CD8-positive, alpha-beta memory T cell (primary cell): Measurements from ENCODE around the gene WNK1. TPM values are rescaled to one million over a fixed set of nuclear protein-coding genes. Genes with fewer than 3 reads are reported as not detected.
"Not testable (repeated sequence)": the region's sequence is repeated elsewhere in the genome, so short reads cannot be mapped to it uniquely, and the experiment has no call there.

ENCODE experiments used
- CTCF ChIA-PET: fragments of 350-600 bp; sonication (Branson Sonifier 250); formaldehyde crosslinking; loops from one replicate; lab custom pipeline; 2021; ENCODE audit warnings: antibody characterized with exemption; lab: Charles Lee
- POLR2A ChIA-PET: fragments of 350-600 bp; sonication (Branson Sonifier 250); formaldehyde crosslinking; loops from one replicate; lab custom pipeline; 2021; ENCODE audit warnings: antibody characterized with exemption; lab: Charles Lee
- DNase-seq, 5 donors: peaks; one replicate each; pipeline versions ENCODE4 v3.0.0 to v3.0.0-alpha.2; 2020 to 2022; ENCODE audit warnings: mixed read lengths in 1 of 5
- H3K27ac ChIP-seq: one replicate; pipeline ENCODE4 v1.7.0; 2013; ENCODE audit warnings: low read depth, mild to moderate bottlenecking, low read length, moderate library complexity
- H3K27me3 ChIP-seq: 2 replicates; pipeline ENCODE4 v1.7.0; 2013; ENCODE audit warnings: low read length, mild to moderate bottlenecking; ENCODE audit not compliant: insufficient read depth, poor library complexity, severe bottlenecking
- H3K36me3 ChIP-seq: 2 replicates; pipeline ENCODE4 v1.7.0; 2013; ENCODE audit warnings: mild to moderate bottlenecking, low read length, moderate library complexity; ENCODE audit not compliant: insufficient read depth
- H3K4me1 ChIP-seq: 2 replicates; pipeline ENCODE4 v1.7.0; 2013; ENCODE audit warnings: mild to moderate bottlenecking, low read length, moderate library complexity; ENCODE audit not compliant: insufficient read depth
- H3K4me3 ChIP-seq: 2 replicates; pipeline ENCODE4 v1.7.0; 2013; ENCODE audit warnings: mild to moderate bottlenecking, low read length
- H3K9me3 ChIP-seq: 2 replicates; pipeline ENCODE4 v1.7.0; 2013; ENCODE audit warnings: mild to moderate bottlenecking, low read length
- H3K27ac Mint-ChIP-seq, 8 donors: one replicate each; pipeline ENCODE4 v1.8.0; 2020 to 2021; ENCODE audit warnings: mixed read lengths in 8 of 8, mild to moderate bottlenecking in 6 of 8, inconsistent platforms in 3 of 8, moderate library complexity in 3 of 8
- H3K27me3 Mint-ChIP-seq, 2 donors: one replicate each; pipeline ENCODE4 v1.8.0; 2020 to 2021; ENCODE audit warnings: mixed read lengths in 2 of 2, mild to moderate bottlenecking in 1 of 2, moderate library complexity in 1 of 2
- H3K36me3 Mint-ChIP-seq, 3 donors: one replicate each; pipeline ENCODE4 v1.8.0; 2020 to 2021; ENCODE audit warnings: mixed read lengths in 3 of 3, inconsistent platforms in 1 of 3, mild to moderate bottlenecking in 1 of 3
- H3K4me1 Mint-ChIP-seq, 3 donors: one replicate each; pipeline ENCODE4 v1.8.0; 2020 to 2021; ENCODE audit warnings: mixed read lengths in 3 of 3, inconsistent platforms in 1 of 3, mild to moderate bottlenecking in 1 of 3
- H3K4me3 Mint-ChIP-seq, 7 donors: one replicate each; pipeline ENCODE4 v1.8.0; 2020 to 2021; ENCODE audit warnings: mixed read lengths in 7 of 7, mild to moderate bottlenecking in 6 of 7, moderate library complexity in 4 of 7, inconsistent platforms in 2 of 7
- H3K9me3 Mint-ChIP-seq, 5 donors: one replicate each; pipeline ENCODE4 v1.8.0; 2020 to 2022; ENCODE audit warnings: mixed read lengths in 5 of 5, mild to moderate bottlenecking in 3 of 5, moderate library complexity in 2 of 5, inconsistent platforms in 1 of 5
- polyA plus RNA-seq: library from polyadenylated mRNA; unstranded; fragments of 300-500 nt; fragmentation: Illumina TruSeq; gene quantifications from one replicate; pipeline ENCODE4 v1.2.3, GENCODE V29; 2021
- total RNA-seq, 2 experiments: library from RNA; stranded (reverse); gene quantifications; one replicate each; pipeline ENCODE4 v1.2.3, GENCODE V29; 2021

WNK1 gene
- total and polyA plus RNA-seq, 3 experiments from 2014 or later: 47.4 to 176 (median 174) TPM

GRCh38 chr12:810671-811415 is 58.5 kb downstream of the WNK1 start:
- H3K9me3 Mint-ChIP-seq: no peaks in the 10 kb centered on the region
- H3K27ac ChIP-seq: no peak overlapping the region
- POLR2A ChIA-PET: interaction anchor here (1.2 to 1.9 kb wide), 2 partner anchors 38 to 59 kb away, joined by 3 to 4 read pairs; partner anchors contain the start of gene WNK1
- peak overlapping the region; percentile 45 to 90 (median 74) for H3K27ac Mint-ChIP-seq
- H3K36me3 Mint-ChIP-seq: peaks cover 0 to 18% (median 1%) of the 10 kb centered on the region in 3 donors
- H3K27me3 ChIP-seq: no peaks in the 10 kb centered on the region
- CTCF ChIA-PET: interaction anchor here (0.8 to 2.4 kb wide), 9 partner anchors 30 to 241 kb away, joined by 3 to 11 read pairs (median 4); partner anchors contain the start of gene WNK1
- H3K4me3 ChIP-seq: no peak overlapping the region
- no peaks in the 10 kb centered on the region for H3K27me3 Mint-ChIP-seq
- H3K4me1 Mint-ChIP-seq: peaks cover 66 to 83% (median 82%) of the 10 kb centered on the region in 3 donors
- peaks cover 8% of the 10 kb centered on the region for H3K36me3 ChIP-seq
- H3K9me3 ChIP-seq: no peaks in the 10 kb centered on the region
- DNase-seq: no peak
- H3K4me3 Mint-ChIP-seq: peak overlapping the region in 6 of 7 donors; percentile 25 to 67 (median 46)
- peaks cover 58% of the 10 kb centered on the region for H3K4me1 ChIP-seq

- H3K4me1 ChIP-seq: peaks cover 41% of the 10 kb centered on the region
- POLR2A ChIA-PET: no interaction called here
- H3K9me3 Mint-ChIP-seq: no peaks in the 10 kb centered on the region
- H3K27ac Mint-ChIP-seq: peak overlapping the region in 6 of 8 donors; percentile 14 to 81 (median 72)
- H3K36me3 ChIP-seq: peaks cover 11% of the 10 kb centered on the region
- no peak for DNase-seq
- no peaks in the 10 kb centered on the region for H3K9me3 ChIP-seq
- H3K36me3 Mint-ChIP-seq: peaks cover 0 to 35% (median 1%) of the 10 kb centered on the region in 3 donors
- no peak overlapping the region for H3K4me3 ChIP-seq
- no peaks in the 10 kb centered on the region for H3K27me3 Mint-ChIP-seq
- CTCF ChIA-PET: interaction anchor here (1.2 to 4.5 kb wide), 10 partner anchors 32 to 243 kb away, joined by 5 to 56 read pairs (median 18); no protein-coding TSS in a partner anchor
- H3K4me1 Mint-ChIP-seq: peaks cover 55 to 73% (median 70%) of the 10 kb centered on the region in 3 donors
- no peak overlapping the region for H3K27ac ChIP-seq
- no peak overlapping the region for H3K4me3 Mint-ChIP-seq
- H3K27me3 ChIP-seq: no peaks in the 10 kb centered on the region
Measured at GRCh38 chr12:812950-813349, 60.6 kb downstream of the WNK1 start.

GRCh38 chr12:817456-817855 is 65.1 kb downstream of the WNK1 start:
- Mint-ChIP-seq H3K27ac (peak overlapping the region in 5 of 8 donors; percentile 2 to 84 (median 41)), H3K4me1 (peaks cover 52 to 70% (median 69%) of the 10 kb centered on the region in 3 donors), H3K36me3 (peaks cover 0 to 48% (median 3%) of the 10 kb centered on the region in 3 donors)
- POLR2A ChIA-PET, H3K27ac ChIP-seq, H3K9me3 Mint-ChIP-seq, DNase-seq, H3K4me3 Mint-ChIP-seq, H3K4me3 ChIP-seq, H3K27me3 Mint-ChIP-seq, H3K27me3 ChIP-seq, H3K9me3 ChIP-seq: not testable (repeated sequence)
- CTCF ChIA-PET: interaction anchor here (0.6 to 2.2 kb wide), 6 partner anchors 26 to 245 kb away, joined by 3 to 13 read pairs (median 4); partner anchors contain the start of gene WNK1
- Histone ChIP-seq H3K4me1 (peaks cover 22% of the 10 kb centered on the region), H3K36me3 (peaks cover 11% of the 10 kb centered on the region)

DNA sequence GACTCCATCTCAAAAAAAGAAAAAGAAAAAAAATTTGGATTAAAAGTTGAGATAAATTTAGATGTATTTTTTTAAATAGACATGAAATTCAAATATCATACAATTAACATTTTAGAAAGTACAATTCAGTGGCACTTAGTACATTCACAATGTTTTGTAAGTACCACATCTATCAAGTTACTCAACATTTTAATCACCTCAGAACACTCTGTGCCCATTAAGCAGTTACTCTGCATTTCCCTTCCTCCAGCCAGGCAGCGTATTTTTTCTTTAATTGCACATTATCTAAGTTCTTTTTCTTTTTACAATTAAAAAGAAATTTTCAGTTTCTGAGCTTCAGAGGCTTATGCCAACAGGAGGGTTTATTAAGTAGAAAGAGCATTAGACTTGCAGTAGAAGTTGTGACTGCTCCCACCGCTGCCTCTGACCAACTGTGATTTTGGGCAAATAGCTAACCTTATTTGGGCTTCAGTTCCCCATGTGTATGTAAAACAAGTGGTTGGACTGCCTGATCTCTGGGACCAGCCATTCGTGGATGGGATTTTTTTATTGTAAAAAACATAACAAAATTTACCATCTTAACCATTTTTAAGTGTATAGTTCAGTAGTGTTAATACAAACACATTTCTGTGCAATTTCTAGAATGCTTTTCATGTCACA is 65.7 kb downstream of the WNK1 start:
- Histone ChIP-seq H3K27me3 (no peaks in the 10 kb centered on the region), H3K9me3 (no peaks in the 10 kb centered on the region), H3K4me3 (no peak overlapping the region), H3K36me3 (peaks cover 11% of the 10 kb centered on the region), H3K27ac (no peak overlapping the region), H3K4me1 (peaks cover 17% of the 10 kb centered on the region)
- H3K27ac Mint-ChIP-seq: peak overlapping the region in 6 of 8 donors; percentile 9 to 55 (median 34)
- ChIA-PET CTCF (interaction anchor here (0.6 to 1.8 kb wide), 4 partner anchors 67 to 242 kb away, joined by 3 to 13 read pairs (median 3); partner anchors contain the start of gene RAD52), POLR2A (interaction anchor here (1.0 kb wide), 1 partner anchor 18 kb away, joined by 3 read pairs; no protein-coding TSS in a partner anchor)
- H3K9me3 Mint-ChIP-seq: peaks cover under 1 to 6% (median under 1%) of the 10 kb centered on the region in 5 donors
- H3K4me3 Mint-ChIP-seq: no peak overlapping the region
- peaks cover 56 to 72% (median 69%) of the 10 kb centered on the region in 3 donors for H3K4me1 Mint-ChIP-seq
- no peak for DNase-seq
- H3K27me3 Mint-ChIP-seq: no peaks in the 10 kb centered on the region
- H3K36me3 Mint-ChIP-seq: peaks cover 3 to 51% (median 4%) of the 10 kb centered on the region in 3 donors

DNA sequence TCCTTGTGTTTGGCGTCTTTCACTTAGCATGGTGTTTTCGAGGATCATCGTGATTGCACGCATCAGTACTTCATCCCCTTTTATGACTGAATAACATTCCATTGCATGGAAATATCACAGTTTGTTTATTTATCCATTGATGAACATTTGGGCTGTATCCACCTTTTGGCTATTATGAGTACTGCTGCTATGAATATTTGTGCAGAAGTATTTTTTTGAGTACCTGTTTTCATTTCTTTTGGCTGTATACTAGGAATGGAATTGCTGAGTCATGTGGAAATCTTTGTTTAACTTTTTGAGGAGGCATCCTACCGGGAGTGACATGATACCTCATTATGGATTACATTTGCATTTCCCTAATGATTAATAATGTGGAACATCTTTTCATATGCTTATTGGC is 66.4 kb downstream of the WNK1 start:
- ChIA-PET CTCF (interaction anchor here (0.6 to 1.8 kb wide), 4 partner anchors 68 to 243 kb away, joined by 3 to 13 read pairs (median 3); partner anchors contain the start of gene RAD52), POLR2A (interaction anchor here (1.0 kb wide), 1 partner anchor 17 kb away, joined by 3 read pairs; no protein-coding TSS in a partner anchor)
- peaks cover 16% of the 10 kb centered on the region for H3K4me1 ChIP-seq
- Mint-ChIP-seq H3K4me1 (peaks cover 56 to 70% (median 68%) of the 10 kb centered on the region in 3 donors), H3K9me3 (peaks cover 4 to 11% (median 5%) of the 10 kb centered on the region in 5 donors), H3K4me3 (no peak overlapping the region), H3K36me3 (peaks cover 7 to 53% (median 7%) of the 10 kb centered on the region in 3 donors), H3K27ac (peak overlapping the region in 7 of 8 donors; percentile 29 to 82 (median 43)), H3K27me3 (no peaks in the 10 kb centered on the region)
- no peak overlapping the region for H3K27ac ChIP-seq
- H3K9me3 ChIP-seq: no peaks in the 10 kb centered on the region
- H3K36me3 ChIP-seq: peaks cover 11% of the 10 kb centered on the region
- no peaks in the 10 kb centered on the region for H3K27me3 ChIP-seq
- no peak overlapping the region for H3K4me3 ChIP-seq
- no peak for DNase-seq

GRCh38 chr12:820336-820735 is 68.0 kb downstream of the WNK1 start:
- CTCF ChIA-PET: interaction anchor here (1.1 kb wide), 1 partner anchor 297 kb away, joined by 3 read pairs; no protein-coding TSS in a partner anchor
- Mint-ChIP-seq H3K9me3 (peaks cover 4 to 11% (median 5%) of the 10 kb centered on the region in 5 donors), H3K4me3 (peak overlapping the region in 3 of 7 donors; percentile 18 to 53 (median 23)), H3K27ac (peak overlapping the region; percentile 7 to 75 (median 55)), H3K36me3 (peaks cover 7 to 48% (median 7%) of the 10 kb centered on the region in 3 donors), H3K4me1 (peaks cover 59 to 74% (median 72%) of the 10 kb centered on the region in 3 donors), H3K27me3 (no peaks in the 10 kb centered on the region)
- Histone ChIP-seq H3K27ac (no peak overlapping the region), H3K9me3 (no peaks in the 10 kb centered on the region), H3K27me3 (no peaks in the 10 kb centered on the region), H3K4me3 (no peak overlapping the region), H3K36me3 (peaks cover 5% of the 10 kb centered on the region), H3K4me1 (peaks cover 15% of the 10 kb centered on the region)
- POLR2A ChIA-PET: interaction anchor here (0.7 kb wide), 2 partner anchors 43 to 62 kb away, joined by 4 read pairs; no protein-coding TSS in a partner anchor
- DNase-seq: no peak

GRCh38 chr12:823028-823698 is 70.8 kb downstream of the WNK1 start:
- DNase-seq: no peak
- H3K27ac ChIP-seq: no peak overlapping the region
- peaks cover 5% of the 10 kb centered on the region for H3K36me3 ChIP-seq
- POLR2A ChIA-PET: no interaction called here
- Mint-ChIP-seq H3K4me3 (peak overlapping the region in 1 of 7 donors; percentile 0), H3K27me3 (no peaks in the 10 kb centered on the region), H3K9me3 (peaks cover 4 to 11% (median 5%) of the 10 kb centered on the region in 5 donors), H3K36me3 (peaks cover 7 to 38% (median 7%) of the 10 kb centered on the region in 3 donors), H3K27ac (peak overlapping the region in 4 of 8 donors; percentile 1 to 58 (median 22)), H3K4me1 (peaks cover 66 to 80% (median 79%) of the 10 kb centered on the region in 3 donors)
- no peaks in the 10 kb centered on the region for H3K27me3 ChIP-seq
- CTCF ChIA-PET: interaction anchor here (1.6 kb wide), 1 partner anchor 9 kb away, joined by 7 read pairs; no protein-coding TSS in a partner anchor
- H3K9me3 ChIP-seq: no peaks in the 10 kb centered on the region
- H3K4me1 ChIP-seq: peaks cover 22% of the 10 kb centered on the region
- no peak overlapping the region for H3K4me3 ChIP-seq
